ENCODE measurements around the gene RETREG1. TPM values are rescaled to one million over a fixed set of nuclear protein-coding genes. Genes with fewer than 3 reads are reported as not detected.

Gene RETREG1
- total and polyA plus RNA-seq, 2 of the 13 experiments (the other 11 are each of a cell fraction or from before 2014, with no cell fraction given) = 0.07 TPM; not detected in 1

- no peak for ATAC-seq
- ChIA-PET POLR2A (no interaction called here), CTCF (ENCODE audit: low intra/inter-chr PET ratio, low total read pairs) (no interaction called here)
- no peak for DNase-seq (ENCODE audit: low spot score)
- intact Hi-C loops (cut with micrococcal nuclease; ENCODE audit: unreplicated experiment) = no loop called here
- H3K9ac ChIP-seq (ENCODE audit: insufficient read depth, low read depth, low read length) = no peak overlapping the region
- no peaks in the 10 kb centered on the region for H3K36me3 ChIP-seq (replicated peaks in 1 of 2; ENCODE audit: control insufficient read depth in 1 of 2, insufficient read depth in 2 of 2, low read length in 2 of 2)
- H3K4me2 ChIP-seq (ENCODE audit: low read depth, low read length) = no peak overlapping the region
- no peaks in the 10 kb centered on the region for H3K4me1 ChIP-seq (ENCODE audit: insufficient read depth, low read length)
- H3K4me3 ChIP-seq (replicated peaks in 1 of 3; ENCODE audit: insufficient read depth in 1 of 3, low read depth in 2 of 3, low read length in 3 of 3) = no peak overlapping the region
- no peak for FAIRE-seq
- in situ Hi-C loops (cut with HindIII; ENCODE audit: extremely low pct_ligation_motif_present, low pct_unique_long_range_greater_than_20kb) = no loop called here
- peaks cover 12% of the 10 kb centered on the region; the same call in 1 of the 2 replicates for H3K9me3 ChIP-seq (ENCODE audit: low read length)
- no peaks in the 10 kb centered on the region; a peak in 1 of 5 replicates for H3K27me3 ChIP-seq (ENCODE audit: control insufficient read depth in 1 of 2, insufficient read depth in 2 of 2, low read length in 2 of 2)
- no peaks in the 10 kb centered on the region for H3K79me2 ChIP-seq (ENCODE audit: insufficient read depth, low read length)
- BruUV-seq (replicated peaks) = no TSS peak
- WGBS (ENCODE audit: low lambda C conversion rate) = 30% methylated on average over 5 of the region's 5 CpGs
- no peak overlapping the region for H3K27ac ChIP-seq (ENCODE audit: extremely low read length, insufficient read depth, low read length)
- no peak overlapping the region for H2AFZ ChIP-seq (ENCODE audit: low read length)
- TF ChIP-seq ZNF619 (CRISPR knock-in tag; IDR thresholded peaks at IDR 0.05) = no peak
- TF ChIP-seq AKAP8 (CRISPR knock-in tag; IDR thresholded peaks at IDR 0.05) = no peak
- TF ChIP-seq MAZ (IDR thresholded peaks at IDR 0.05; ENCODE audit: borderline replicate concordance, low read depth, low read length) = no peak
- no peak for TF ChIP-seq MAZ (CRISPR knock-in tag; IDR thresholded peaks at IDR 0.05; ENCODE audit: low read depth)
- no peaks in the 10 kb centered on the region for H4K20me1 ChIP-seq (ENCODE audit: insufficient read depth, low read length)
Measured at GRCh38 chr5:16500024-16500423, 116.8 kb downstream of the RETREG1 start.

- BruUV-seq (replicated peaks) = no TSS peak
- Histone ChIP-seq H3K9ac (ENCODE audit: insufficient read depth, low read depth, low read length) (no peak overlapping the region), H3K4me1 (ENCODE audit: insufficient read depth, low read length) (no peaks in the 10 kb centered on the region), H3K4me2 (ENCODE audit: low read depth, low read length) (no peak overlapping the region), H3K27ac (ENCODE audit: extremely low read length, insufficient read depth, low read length) (no peak overlapping the region), H4K20me1 (ENCODE audit: insufficient read depth, low read length) (no peaks in the 10 kb centered on the region), H3K36me3 (replicated peaks in 1 of 2; ENCODE audit: control insufficient read depth in 1 of 2, insufficient read depth in 2 of 2, low read length in 2 of 2) (no peaks in the 10 kb centered on the region), H3K9me3 (ENCODE audit: low read length) (peaks cover 20% of the 10 kb centered on the region; the same call in 1 of the 2 replicates), H2AFZ (ENCODE audit: low read length) (no peak overlapping the region), H3K4me3 (replicated peaks in 1 of 3; ENCODE audit: insufficient read depth in 1 of 3, low read depth in 2 of 3, low read length in 3 of 3) (no peak overlapping the region), H3K79me2 (ENCODE audit: insufficient read depth, low read length) (no peaks in the 10 kb centered on the region), H3K27me3 (ENCODE audit: control insufficient read depth in 1 of 2, insufficient read depth in 2 of 2, low read length in 2 of 2) (no peaks in the 10 kb centered on the region)
- ATAC-seq (no peak), DNase-seq (ENCODE audit: low spot score) (no peak), FAIRE-seq (no peak)
- ChIA-PET POLR2A (no interaction called here), CTCF (ENCODE audit: low intra/inter-chr PET ratio, low total read pairs) (no interaction called here)
- 3% methylated on average over 2 of the region's 2 CpGs for WGBS (ENCODE audit: low lambda C conversion rate)
- in situ Hi-C loops (cut with HindIII; ENCODE audit: extremely low pct_ligation_motif_present, low pct_unique_long_range_greater_than_20kb) (no loop called here), intact Hi-C loops (cut with micrococcal nuclease; ENCODE audit: unreplicated experiment) (no loop called here)
- no peak for TF ChIP-seq ZNF275 (CRISPR knock-in tag; IDR thresholded peaks at IDR 0.05; ENCODE audit: borderline replicate concordance)
- no peak for TF ChIP-seq ZNF629 (CRISPR knock-in tag; conservative IDR thresholded peaks at IDR 0.05)
- no peak for TF ChIP-seq CREB3 (CRISPR knock-in tag; IDR thresholded peaks at IDR 0.05)
- TF ChIP-seq GTF2F1 (IDR thresholded peaks at IDR 0.05; ENCODE audit: low read length) = no peak
- no peak for TF ChIP-seq ZMYM2 (CRISPR knock-in tag; IDR thresholded peaks at IDR 0.05)
- no peak for TF ChIP-seq GZF1 (CRISPR knock-in tag; IDR thresholded peaks at IDR 0.05)
- TF ChIP-seq ATF5 (CRISPR knock-in tag; IDR thresholded peaks at IDR 0.05; ENCODE audit: low read depth) = no peak
- TF ChIP-seq, protein P1, sequence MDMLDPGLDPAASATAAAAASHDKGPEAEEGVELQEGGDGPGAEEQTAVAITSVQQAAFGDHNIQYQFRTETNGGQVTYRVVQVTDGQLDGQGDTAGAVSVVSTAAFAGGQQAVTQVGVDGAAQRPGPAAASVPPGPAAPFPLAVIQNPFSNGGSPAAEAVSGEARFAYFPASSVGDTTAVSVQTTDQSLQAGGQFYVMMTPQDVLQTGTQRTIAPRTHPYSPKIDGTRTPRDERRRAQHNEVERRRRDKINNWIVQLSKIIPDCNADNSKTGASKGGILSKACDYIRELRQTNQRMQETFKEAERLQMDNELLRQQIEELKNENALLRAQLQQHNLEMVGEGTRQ (IDR thresholded peaks at IDR 0.05; ENCODE audit: low read depth, low read length) = no peak
- TF ChIP-seq, protein P1 (CRISPR knock-in tag; IDR thresholded peaks at IDR 0.05; ENCODE audit: borderline replicate concordance) = no peak
- no peak for TF ChIP-seq TBX2 (CRISPR knock-in tag; IDR thresholded peaks at IDR 0.05; ENCODE audit: borderline replicate concordance)
Measured at GRCh38 chr5:16497546-16497945, 119.3 kb downstream of the RETREG1 start.

All from HepG2 (cell line).